HEK293 (cell line): ENCODE data around the gene IPCEF1.

ENCODE experiments used
- ZFP41 ChIP-seq: fragments of 450-650 bp; formaldehyde crosslinking; IDR thresholded peaks from 2 replicates; pipeline ENCODE4 v1.5.1; 2016; ENCODE audit warnings: missing biosample characterization, missing genetic modification characterization, borderline replicate concordance
- ZNF140 ChIP-seq: fragments of 450-650 bp; formaldehyde crosslinking; IDR thresholded peaks from 2 replicates; pipeline ENCODE4 v1.5.1; 2016; ENCODE audit warnings: missing biosample characterization, missing genetic modification characterization
- ZNF274 ChIP-seq, 2 experiments: fragments of 200-500 bp in 1 of 2; fragments of 450-650 bp in 1 of 2; sonication (Bioruptor generic) in 1 of 2; formaldehyde crosslinking in 1 of 2; IDR thresholded peaks; 2 replicates each; pipeline versions ENCODE4 v1.5.1 to v1.6.1; 2014 to 2016; ENCODE audit warnings: borderline replicate concordance in 1 of 2, inconsistent platforms in 1 of 2, low read length in 1 of 2, missing biosample characterization in 1 of 2, missing genetic modification characterization in 1 of 2
- ZNF510 ChIP-seq: fragments of 450-650 bp; formaldehyde crosslinking; IDR thresholded peaks from 2 replicates; pipeline ENCODE4 v1.5.1; 2018; ENCODE audit warnings: mild to moderate bottlenecking, missing genetic modification characterization, missing biosample characterization; ENCODE audit not compliant: insufficient replicate concordance
- TF ChIP-seq, protein P1 (sequence below): fragments of 450-650 bp; formaldehyde crosslinking; IDR thresholded peaks from 2 replicates; pipeline ENCODE4 v1.5.1; 2016; ENCODE audit warnings: missing biosample characterization, missing genetic modification characterization
- TF ChIP-seq, protein P2 (sequence below): fragments of 450-650 bp; formaldehyde crosslinking; IDR thresholded peaks from 2 replicates; pipeline ENCODE4 v1.5.1; 2016; ENCODE audit warnings: missing biosample characterization, missing genetic modification characterization
- TF ChIP-seq, protein P3 (sequence below): fragments of 450-650 bp; formaldehyde crosslinking; IDR thresholded peaks from 2 replicates; pipeline ENCODE4 v1.5.1; 2016; ENCODE audit warnings: missing biosample characterization, missing genetic modification characterization
- TF ChIP-seq, protein P4 (sequence below): fragments of 450-650 bp; formaldehyde crosslinking; IDR thresholded peaks from 2 replicates; pipeline ENCODE4 v1.5.1; 2016; ENCODE audit warnings: missing biosample characterization, missing genetic modification characterization

DNA sequence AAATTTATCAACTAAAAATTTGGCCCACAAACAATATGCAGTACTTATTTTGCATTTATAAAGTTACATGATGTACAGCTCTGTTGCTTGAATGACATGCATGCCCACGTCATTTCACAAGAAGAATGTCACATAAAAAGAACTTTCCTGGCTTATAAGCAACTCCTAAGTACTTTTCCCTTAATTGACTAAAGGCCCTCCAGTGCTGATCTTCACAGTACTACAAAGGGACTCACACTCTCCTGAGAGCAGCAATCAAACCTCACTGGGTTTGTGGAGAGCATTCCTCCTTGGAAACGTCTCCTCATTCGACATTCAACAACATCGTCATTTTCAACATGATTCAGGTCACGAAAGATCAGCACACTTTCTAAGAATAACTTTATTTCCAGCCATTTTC lies 111.1 kb downstream of the IPCEF1 start:
- TF ChIP-seq, protein P1, sequence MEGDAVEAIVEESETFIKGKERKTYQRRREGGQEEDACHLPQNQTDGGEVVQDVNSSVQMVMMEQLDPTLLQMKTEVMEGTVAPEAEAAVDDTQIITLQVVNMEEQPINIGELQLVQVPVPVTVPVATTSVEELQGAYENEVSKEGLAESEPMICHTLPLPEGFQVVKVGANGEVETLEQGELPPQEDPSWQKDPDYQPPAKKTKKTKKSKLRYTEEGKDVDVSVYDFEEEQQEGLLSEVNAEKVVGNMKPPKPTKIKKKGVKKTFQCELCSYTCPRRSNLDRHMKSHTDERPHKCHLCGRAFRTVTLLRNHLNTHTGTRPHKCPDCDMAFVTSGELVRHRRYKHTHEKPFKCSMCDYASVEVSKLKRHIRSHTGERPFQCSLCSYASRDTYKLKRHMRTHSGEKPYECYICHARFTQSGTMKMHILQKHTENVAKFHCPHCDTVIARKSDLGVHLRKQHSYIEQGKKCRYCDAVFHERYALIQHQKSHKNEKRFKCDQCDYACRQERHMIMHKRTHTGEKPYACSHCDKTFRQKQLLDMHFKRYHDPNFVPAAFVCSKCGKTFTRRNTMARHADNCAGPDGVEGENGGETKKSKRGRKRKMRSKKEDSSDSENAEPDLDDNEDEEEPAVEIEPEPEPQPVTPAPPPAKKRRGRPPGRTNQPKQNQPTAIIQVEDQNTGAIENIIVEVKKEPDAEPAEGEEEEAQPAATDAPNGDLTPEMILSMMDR (tag by site-specific recombination) = no peak
- TF ChIP-seq ZNF274 (IDR thresholded peaks at IDR 0.05; ENCODE audit: low read length) = no peak
- no peak for TF ChIP-seq ZNF274 (tag by site-specific recombination; IDR thresholded peaks at IDR 0.05; ENCODE audit: borderline replicate concordance)
- no peak for TF ChIP-seq ZFP41
- TF ChIP-seq, protein P2, sequence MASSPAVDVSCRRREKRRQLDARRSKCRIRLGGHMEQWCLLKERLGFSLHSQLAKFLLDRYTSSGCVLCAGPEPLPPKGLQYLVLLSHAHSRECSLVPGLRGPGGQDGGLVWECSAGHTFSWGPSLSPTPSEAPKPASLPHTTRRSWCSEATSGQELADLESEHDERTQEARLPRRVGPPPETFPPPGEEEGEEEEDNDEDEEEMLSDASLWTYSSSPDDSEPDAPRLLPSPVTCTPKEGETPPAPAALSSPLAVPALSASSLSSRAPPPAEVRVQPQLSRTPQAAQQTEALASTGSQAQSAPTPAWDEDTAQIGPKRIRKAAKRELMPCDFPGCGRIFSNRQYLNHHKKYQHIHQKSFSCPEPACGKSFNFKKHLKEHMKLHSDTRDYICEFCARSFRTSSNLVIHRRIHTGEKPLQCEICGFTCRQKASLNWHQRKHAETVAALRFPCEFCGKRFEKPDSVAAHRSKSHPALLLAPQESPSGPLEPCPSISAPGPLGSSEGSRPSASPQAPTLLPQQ (tag by site-specific recombination) = no peak
- no peak for TF ChIP-seq ZNF140 (tag by site-specific recombination)
- no peak for TF ChIP-seq ZNF510
- TF ChIP-seq, protein P3, sequence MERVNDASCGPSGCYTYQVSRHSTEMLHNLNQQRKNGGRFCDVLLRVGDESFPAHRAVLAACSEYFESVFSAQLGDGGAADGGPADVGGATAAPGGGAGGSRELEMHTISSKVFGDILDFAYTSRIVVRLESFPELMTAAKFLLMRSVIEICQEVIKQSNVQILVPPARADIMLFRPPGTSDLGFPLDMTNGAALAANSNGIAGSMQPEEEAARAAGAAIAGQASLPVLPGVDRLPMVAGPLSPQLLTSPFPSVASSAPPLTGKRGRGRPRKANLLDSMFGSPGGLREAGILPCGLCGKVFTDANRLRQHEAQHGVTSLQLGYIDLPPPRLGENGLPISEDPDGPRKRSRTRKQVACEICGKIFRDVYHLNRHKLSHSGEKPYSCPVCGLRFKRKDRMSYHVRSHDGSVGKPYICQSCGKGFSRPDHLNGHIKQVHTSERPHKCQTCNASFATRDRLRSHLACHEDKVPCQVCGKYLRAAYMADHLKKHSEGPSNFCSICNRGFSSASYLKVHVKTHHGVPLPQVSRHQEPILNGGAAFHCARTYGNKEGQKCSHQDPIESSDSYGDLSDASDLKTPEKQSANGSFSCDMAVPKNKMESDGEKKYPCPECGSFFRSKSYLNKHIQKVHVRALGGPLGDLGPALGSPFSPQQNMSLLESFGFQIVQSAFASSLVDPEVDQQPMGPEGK (tag by site-specific recombination) = no peak
- TF ChIP-seq, protein P4, sequence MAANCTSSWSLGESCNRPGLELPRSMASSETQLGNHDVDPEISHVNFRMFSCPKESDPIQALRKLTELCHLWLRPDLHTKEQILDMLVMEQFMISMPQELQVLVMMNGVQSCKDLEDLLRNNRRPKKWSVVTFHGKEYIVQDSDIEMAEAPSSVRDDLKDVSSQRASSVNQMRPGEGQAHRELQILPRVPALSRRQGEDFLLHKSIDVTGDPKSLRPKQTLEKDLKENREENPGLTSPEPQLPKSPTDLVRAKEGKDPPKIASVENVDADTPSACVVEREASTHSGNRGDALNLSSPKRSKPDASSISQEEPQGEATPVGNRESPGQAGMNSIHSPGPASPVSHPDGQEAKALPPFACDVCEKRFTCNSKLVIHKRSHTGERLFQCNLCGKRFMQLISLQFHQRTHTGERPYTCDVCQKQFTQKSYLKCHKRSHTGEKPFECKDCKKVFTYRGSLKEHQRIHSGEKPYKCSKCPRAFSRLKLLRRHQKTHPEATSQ (tag by site-specific recombination) = no peak
